HG03565 (cell line): ENCODE measurements around the gene NTN3.
"Not testable (repeated sequence)": the region's sequence is repeated elsewhere in the genome, so short reads cannot be mapped to it uniquely, and the experiment has no call there.

ENCODE experiments used
- ATAC-seq: cut with Tn5 transposase; IDR thresholded peaks from one replicate; pipeline ENCODE4 v1.9.1; 2021; ENCODE audit warnings: mild to moderate bottlenecking, moderate library complexity; ENCODE audit not compliant: unreplicated experiment

The NTN3 gene

DNA sequence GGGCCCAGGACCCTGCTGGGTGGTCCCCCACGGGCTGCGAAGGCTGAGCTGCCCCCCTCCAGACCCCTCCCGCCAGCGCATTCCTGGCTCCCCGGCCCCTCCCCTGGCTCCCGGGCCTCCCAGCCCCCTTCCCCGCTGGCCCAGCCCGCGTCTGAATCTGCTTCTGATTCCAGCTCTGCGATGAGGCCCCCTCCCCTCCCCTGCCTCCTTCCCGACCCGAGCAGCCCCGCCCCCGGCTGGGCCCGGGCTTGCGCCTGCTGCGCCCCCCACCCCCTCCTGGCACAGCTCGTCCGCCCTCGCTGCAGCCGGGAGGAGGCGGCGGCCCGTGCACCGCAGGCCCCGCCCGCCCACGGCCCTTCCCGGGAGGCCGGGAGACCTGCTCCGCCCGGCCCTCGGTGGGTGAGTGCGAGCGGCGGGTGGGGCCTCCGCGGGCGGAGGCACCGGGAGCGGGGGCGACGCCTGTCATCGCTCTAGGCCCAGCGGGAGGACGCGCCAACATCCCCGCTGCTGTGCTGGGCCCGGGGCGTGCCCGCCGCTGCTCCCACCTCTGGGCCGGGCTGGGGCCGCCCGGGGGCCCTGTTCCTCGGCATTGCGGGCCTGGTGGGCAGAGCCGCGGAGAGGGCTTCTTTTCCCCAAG is at the start of gene NTN3:
Gene NTN3, plus strand, starts transcription at position 282 of the 637 bp plus-strand sequence. CDS start 405 bp downstream, outside the sequence.
- ATAC-seq: no peak

DNA sequence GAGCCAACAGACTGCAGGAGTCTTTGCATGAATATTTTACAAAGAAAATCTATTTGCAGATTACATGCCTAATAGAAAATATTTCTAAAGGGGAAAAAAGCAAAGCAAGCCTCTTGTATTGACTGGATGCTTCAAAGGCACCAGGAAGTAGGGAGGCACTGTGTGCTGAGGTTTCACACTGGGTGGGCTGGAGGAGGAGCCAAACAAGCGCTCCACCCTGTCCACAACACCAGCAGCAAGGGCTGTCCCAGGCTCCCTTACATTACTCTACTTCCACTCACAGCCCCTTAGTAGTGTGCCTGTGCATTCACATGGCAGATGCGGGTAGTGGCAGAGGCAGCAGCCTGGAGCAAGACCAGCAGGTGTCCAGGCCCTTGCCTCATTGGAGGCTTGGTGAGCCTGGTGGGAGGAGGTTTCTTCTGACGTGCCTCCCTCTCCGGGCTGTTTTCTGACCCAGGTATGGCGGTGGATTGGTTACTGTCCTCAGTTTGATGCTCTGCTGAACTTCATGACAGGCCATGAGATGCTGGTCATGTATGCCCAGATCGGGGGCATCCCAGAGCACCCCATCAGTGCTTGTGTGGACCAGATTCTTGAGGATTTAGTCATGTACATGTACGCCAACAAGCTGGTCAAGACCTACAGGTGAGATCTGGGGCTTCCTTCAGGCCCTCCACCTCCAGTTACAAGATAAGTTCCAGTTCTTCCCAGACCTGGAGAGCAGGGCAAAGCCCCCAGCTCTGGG is 48.8 kb upstream of the NTN3 start:
- ATAC-seq: no peak

DNA sequence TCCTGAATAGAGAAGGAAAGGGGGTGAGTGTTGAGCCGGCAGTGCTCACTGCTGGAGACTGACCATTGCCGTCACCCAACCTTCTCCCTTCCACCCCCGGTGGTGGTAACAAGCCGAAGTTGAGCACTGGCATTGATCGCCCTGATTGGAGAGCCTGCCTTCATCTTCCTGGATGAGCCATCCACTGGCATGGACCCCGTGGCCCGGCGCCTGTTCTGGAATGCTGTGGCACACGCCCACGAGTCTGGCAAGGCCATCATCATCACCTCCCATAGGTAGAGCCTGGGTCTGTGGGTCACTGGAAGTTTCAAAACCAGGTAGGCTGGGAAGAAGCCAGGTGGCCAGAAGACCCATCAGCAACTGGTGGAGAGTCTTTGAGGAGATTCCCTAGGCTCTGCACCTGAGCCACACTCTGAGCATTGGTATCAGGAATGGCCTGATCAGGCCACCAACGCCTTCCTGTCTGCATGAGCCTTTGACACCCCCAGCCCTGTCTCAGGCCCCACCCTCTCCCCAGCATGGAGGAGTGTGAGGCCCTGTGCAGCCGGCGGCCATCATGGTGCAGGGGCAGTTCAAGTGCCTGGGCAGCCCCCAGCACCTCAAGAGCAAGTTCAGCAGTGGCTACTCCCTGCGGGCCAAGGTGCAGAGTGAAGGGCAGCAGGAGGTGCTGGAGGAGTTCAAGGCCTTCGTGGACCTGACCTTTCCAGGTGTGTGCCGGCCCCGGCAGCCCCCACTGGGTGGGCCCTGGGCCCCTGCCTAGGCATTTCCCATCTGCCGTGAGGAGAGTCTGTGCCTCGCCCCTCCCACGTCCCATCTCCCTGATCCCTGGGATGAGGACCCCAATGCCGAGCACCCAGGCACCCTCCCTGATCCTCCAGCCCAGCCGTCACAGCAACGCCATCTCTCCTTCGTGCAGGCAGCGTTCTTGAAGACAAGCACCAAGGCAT is 46.8 kb upstream of the NTN3 start:
- ATAC-seq: no peak

- ATAC-seq: no peak
Observed at GRCh38 chr16:2425008-2425518, 46.0 kb upstream of the NTN3 start.

DNA sequence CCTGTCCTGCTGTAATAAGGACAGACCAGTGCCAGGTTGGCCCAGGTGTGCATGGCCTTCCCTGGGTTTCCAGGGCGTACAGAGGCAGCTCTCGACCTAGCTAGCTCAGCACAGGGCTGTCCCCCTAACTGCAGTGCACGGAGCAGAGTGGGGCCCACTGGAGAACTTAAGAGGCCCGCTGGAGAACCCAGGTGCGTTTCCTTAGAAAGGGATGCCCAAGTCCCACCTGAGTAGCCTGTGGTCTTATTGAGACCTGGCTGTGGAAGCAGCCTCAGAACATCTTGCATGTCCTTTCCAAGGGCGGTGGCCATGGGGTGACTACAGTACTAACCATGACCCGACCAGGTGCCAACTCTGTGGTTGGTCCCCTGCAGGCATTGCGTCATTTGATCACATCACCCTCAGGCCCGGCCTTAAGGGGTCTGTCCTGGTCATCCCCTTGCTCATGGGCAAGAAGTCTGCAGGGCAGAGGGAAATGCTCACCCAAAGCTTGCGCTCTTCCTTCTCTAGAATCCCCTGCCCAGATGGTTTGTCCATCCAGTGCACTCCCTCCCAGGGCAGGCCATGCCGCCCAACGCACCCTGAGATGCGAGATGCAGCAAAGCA is 45.2 kb upstream of the NTN3 start:
- ATAC-seq: no peak

- ATAC-seq: no peak
Observed at GRCh38 chr16:2426941-2427361, 44.1 kb upstream of the NTN3 start.

- no peak for ATAC-seq
Observed at GRCh38 chr16:2427526-2427925, 43.6 kb upstream of the NTN3 start.

DNA sequence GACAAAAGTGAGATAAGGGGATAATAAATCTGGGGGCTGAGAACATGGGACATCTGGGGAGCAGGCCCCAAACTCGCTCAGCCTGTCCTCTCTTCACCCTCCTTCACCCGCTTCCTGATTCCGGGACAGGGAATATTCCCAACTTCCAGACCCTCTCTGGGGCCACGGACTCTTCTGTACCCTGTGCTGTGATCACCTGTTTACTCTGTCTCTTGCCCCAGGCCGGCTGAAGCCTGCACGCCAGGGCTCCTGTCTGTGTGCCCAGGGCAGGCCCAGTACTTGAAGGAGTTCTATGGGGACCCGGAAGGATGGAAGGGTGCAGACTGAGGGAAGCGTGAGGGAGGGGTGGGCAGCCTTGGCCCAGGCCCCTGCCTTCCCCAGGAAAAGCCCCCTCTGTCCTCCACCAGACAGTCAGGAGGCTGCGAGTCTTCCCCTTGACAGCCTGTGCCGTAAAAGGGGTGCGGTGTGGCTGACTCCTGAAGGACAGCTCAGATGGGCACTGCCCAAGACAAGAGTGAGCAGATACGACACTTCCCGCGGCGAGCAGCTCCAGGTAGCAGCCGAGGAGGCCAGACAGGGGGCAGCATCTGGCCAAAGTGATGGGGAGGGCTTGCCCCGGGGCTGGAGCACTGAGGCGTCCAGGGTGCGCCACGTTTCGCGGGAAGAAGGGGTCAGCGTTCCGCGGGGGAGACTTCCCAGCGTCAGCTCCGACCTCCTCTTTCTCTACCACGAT is 42.9 kb upstream of the NTN3 start:
- no peak for ATAC-seq

DNA sequence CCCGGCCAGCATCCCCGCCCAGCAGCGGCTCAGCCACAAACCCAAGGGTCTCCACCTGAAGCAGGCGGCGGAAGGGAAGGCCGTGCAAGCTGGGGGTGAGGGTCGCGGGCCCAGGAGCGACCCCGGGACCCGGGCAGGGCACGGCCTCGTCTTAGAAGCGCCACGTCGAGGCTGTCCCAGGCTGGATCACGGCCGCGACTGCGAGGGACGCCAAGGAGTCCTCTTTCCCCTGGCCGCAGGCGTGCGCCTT is 42.4 kb upstream of the NTN3 start:
- no peak for ATAC-seq

- ATAC-seq: peak; percentile 82
Observed at GRCh38 chr16:2429034-2429770, 41.9 kb upstream of the NTN3 start, which contains the start of gene CCNF. Gene CCNF, plus strand, starts transcription at chr16:2429447. Its CDS starts 35 bp downstream, at chr16:2429482.

- no peak for ATAC-seq
Observed at GRCh38 chr16:2429771-2430663, 41.1 kb upstream of the NTN3 start.

- no peak for ATAC-seq
Observed at GRCh38 chr16:2432286-2432685, 38.8 kb upstream of the NTN3 start.

GRCh38 chr16:2432801-2433505 is 38.1 kb upstream of the NTN3 start:
- ATAC-seq: no peak

GRCh38 chr16:2435236-2435635 is 35.9 kb upstream of the NTN3 start:
- ATAC-seq: not testable (repeated sequence)

DNA sequence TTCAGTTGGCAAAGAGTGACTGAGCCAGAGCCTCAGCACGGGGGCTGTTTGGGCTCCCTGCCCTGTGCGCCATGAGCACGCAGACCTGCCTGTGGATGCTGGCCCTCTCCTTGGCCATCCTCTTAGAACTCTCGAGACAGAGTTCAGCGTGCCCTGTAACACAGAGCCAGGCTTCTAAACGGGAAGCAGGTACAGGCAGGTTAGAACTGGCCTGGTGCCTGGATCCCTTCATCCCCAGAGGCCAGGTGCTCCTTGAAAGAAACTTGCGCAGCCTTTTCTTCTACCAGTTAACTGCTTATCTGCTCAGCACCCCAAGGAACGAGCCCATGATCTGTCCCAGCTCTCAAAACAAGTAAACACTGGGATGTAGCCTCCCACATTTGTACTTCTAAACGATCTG is 35.0 kb upstream of the NTN3 start:
- no peak for ATAC-seq

DNA sequence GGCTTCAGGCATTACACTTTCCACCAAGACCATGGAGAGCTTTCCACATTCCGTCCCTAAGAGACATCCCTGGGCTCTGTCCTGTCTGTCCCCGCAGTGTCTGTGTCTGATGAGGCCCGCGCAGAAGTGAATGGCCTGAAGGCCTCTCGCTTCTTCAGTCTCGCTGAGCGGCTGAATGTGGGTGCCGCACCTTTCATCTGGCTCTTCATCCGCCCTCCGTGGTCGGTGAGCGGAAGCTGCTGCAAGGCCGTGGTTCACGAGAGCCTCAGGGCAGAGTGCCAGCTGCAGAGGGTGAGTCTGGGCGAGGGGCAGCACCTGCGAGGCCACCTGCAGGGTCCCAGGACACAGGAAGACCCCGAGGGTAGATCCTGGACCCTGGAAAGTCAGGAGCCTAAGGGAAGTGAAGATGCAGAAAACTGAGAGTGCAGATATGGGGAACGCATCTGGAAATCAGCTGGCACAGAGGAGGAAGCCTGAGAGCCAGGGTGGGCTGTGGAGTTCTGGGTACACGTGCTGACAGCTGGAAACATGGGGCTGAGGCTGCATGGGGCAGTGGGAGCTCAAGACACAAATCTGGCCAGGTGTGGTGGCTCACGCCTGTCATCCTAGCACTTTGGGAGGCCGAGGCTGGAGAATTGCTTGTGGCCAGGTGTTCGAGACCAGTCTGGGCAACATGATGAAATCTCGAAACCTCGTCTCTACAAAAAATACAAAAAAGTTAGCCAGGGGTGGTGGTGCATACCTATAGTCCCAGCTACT is 33.9 kb upstream of the NTN3 start:
- ATAC-seq: no peak

- no peak for ATAC-seq
Observed at GRCh38 chr16:2438121-2438520, 33.0 kb upstream of the NTN3 start.
